Measurements from ENCODE around the gene PUSL1. TPM values are rescaled to one million over a fixed set of nuclear protein-coding genes. Genes with fewer than 3 reads are reported as not detected.

The PUSL1 gene, protein sequence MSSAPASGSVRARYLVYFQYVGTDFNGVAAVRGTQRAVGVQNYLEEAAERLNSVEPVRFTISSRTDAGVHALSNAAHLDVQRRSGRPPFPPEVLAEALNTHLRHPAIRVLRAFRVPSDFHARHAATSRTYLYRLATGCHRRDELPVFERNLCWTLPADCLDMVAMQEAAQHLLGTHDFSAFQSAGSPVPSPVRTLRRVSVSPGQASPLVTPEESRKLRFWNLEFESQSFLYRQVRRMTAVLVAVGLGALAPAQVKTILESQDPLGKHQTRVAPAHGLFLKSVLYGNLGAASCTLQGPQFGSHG
- 33.4 and 35.2 TPM in 2 replicates for total RNA-seq

DNA sequence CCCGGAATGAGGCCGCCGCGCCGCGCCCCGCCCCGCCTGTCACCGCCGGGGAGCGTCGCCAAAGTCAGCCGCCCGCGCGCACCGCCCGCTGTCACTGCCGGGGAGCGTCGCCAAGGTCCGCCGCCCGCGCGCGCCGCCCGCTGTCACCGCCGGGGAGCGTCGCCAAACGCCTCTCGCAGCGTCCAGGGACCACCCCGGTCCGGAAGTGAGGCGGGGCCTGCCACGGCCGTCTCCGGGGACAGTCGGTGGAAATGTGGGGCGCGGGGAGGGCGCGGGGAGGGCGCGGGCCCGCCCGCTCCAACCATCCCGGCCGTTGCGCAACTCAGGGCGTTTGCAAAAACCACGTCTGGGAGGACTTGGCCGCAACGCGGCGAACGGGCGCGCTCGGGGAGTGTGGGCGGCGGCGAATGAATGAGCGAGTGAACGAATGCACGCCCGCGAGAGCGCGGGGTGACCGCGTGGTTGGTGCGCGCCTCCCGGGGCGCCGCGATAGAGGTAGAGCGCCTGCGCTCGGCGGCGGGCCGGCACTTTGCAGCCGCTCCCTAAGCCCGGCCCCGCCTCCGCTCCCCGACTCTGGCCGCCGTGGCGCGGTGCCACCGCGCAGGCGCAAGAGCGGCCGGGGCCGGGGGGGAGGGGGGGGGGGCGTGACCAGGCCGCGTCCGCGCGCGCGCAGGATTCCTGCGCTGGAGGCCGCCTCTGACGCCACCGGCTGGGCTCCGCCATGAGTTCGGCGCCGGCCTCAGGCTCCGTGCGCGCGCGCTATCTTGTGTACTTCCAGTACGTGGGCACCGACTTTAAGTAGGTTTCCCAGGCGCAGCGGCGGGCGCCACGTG lies at the start of gene PUSL1, which contains the start of gene ACAP3:
Gene PUSL1 (plus strand): TSS at position 675 of the 833 bp plus-strand sequence. CDS start 47 bp downstream, at position 722.
Gene ACAP3 (minus strand): TSS at position 8 of the 833 bp plus-strand sequence. CDS start 115 bp downstream, outside the sequence.
- no peaks in the 10 kb centered on the region for H3K9me3 Mint-ChIP-seq
- H3K4me1 Mint-ChIP-seq, result peaks cover 18% of the 10 kb centered on the region
- peaks cover 8% of the 10 kb centered on the region for H3K36me3 Mint-ChIP-seq (ENCODE audit: low read depth)
- intact Hi-C loops (cut with micrococcal nuclease), result loop anchor here (1.0 to 5.0 kb wide), 5 partner anchors 17 to 251 kb away; partner anchors contain the start of genes AURKAIP1, C1orf159, CPTP and INTS11
- peak; percentile 96 for DNase-seq
- no peaks in the 10 kb centered on the region for H3K27me3 Mint-ChIP-seq
- H3K4me3 Mint-ChIP-seq, result peak within 1 kb of the TSS; percentile 88
- peak within 1 kb of the TSS; percentile 90 for H3K27ac Mint-ChIP-seq

DNA sequence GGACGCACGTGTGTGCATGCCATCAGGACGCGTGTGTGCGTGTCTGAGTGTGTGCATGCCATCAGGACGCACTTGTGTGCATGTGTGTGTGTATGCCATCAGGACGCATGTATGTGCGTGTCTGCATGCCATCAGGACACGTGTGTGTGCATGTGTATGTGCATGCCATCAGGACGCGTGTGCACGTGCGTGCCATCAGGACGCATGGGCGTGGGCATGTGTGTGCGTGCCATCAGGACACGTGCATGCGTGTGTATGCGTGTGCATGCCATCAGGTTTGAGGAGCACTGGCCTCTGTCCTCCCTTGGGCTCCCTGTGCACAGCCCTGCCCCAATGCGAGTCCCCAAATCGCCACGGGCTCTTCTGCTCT lies 49.3 kb upstream of the PUSL1 start:
- Mint-ChIP-seq H3K27me3 (no peaks in the 10 kb centered on the region), H3K4me1 (peaks cover 2% of the 10 kb centered on the region), H3K27ac (no peak overlapping the region), H3K36me3 (ENCODE audit: low read depth) (peaks cover 52% of the 10 kb centered on the region), H3K9me3 (no peaks in the 10 kb centered on the region), H3K4me3 (no peak overlapping the region)
- no peak for DNase-seq
- intact Hi-C loops (cut with micrococcal nuclease), result no loop called here

DNA sequence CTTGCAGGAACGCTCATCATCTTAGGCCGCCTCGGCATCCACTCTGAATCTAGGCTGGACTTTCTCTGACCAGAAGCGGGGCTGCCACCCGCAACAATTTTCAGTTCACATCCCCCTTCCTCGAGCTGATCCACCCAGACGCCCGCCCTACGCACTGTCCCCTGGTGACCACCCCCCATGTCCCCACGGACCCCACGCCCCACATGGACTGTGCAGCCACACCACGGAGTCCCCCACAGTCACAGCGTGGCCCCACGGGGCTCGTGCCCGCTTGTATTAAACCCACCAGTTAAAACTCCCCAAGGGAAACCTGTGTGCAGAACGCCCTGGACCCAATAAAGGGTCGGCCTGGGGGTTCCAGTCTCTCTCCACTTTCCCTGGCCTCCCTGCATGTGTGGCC lies 48.9 kb upstream of the PUSL1 start:
- DNase-seq, result no peak
- intact Hi-C loops (cut with micrococcal nuclease), result no loop called here
- H3K36me3 Mint-ChIP-seq (ENCODE audit: low read depth), result peaks cover 52% of the 10 kb centered on the region
- H3K27me3 Mint-ChIP-seq, result no peaks in the 10 kb centered on the region
- H3K4me1 Mint-ChIP-seq, result peaks cover 2% of the 10 kb centered on the region
- H3K4me3 Mint-ChIP-seq, result no peak overlapping the region
- H3K9me3 Mint-ChIP-seq, result no peaks in the 10 kb centered on the region
- H3K27ac Mint-ChIP-seq, result no peak overlapping the region

DNA sequence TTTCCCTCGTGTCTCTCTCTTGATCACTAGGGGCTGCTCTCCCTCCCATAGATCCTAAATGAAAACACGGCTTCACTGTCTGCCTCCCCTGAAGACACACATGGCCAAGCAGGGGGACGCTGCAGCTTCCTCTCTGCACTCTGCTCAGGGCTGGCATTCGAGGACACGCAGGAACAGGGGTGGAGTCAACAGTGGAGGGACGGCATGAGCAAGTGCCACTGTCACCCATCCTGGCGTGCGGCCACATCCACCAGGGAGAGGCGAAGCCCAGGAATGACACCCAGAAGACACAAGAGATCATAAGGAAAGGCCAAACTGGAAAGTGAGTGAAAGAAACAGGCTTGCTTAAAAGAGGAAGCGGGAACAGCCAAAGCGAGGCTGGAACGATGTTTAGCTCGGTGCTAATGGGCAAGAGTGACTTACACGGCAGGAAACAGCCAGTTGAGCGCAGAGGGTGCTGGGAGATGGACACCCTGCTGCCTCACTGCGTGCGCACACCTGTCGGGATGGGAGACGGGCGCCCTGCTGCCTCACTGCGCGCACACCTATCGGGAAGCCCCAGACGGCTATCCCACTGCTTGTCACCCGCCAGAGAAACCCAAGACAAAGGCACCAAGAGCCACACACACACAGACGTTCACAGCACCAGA lies 48.3 kb upstream of the PUSL1 start:
- Mint-ChIP-seq H3K36me3 (ENCODE audit: low read depth) (peaks cover 52% of the 10 kb centered on the region), H3K27ac (peak overlapping the region; percentile 28), H3K4me1 (peaks cover 2% of the 10 kb centered on the region), H3K27me3 (no peaks in the 10 kb centered on the region), H3K4me3 (no peak overlapping the region), H3K9me3 (no peaks in the 10 kb centered on the region)
- no peak for DNase-seq
- intact Hi-C loops (cut with micrococcal nuclease), result no loop called here

DNA sequence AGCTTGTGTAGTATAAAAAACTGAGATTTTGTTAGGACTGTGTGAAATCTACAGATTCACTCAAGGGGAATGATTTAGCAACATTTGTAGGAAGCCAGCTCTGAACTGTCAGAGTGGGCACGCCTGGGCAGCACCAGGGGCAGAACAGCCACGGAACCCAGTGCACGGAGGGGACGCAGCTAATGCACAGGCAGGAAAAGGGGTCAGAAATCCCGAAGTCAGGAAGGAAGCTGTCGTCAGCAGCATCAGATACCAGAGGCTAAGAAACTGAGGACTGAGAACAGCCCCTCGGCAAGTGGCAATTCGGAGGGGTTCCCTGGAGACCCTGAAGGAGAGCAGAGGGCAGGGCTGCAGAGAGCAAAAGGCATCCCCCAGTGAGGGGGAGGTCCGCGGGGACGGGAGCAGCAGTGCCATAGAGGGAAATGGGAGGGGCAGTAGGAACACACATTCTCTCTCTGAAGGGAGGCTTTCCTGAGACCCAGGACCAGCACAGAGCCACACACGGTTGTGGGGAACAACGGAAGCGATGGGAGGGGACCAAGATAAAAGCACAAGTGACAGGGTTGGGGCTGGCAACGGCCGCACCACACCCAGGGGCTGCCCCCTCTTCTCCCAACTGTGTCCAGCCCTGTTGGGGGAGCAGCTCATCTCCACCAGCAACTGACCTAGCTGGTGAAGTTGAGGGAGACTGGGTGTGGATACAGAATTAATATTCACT lies 47.4 kb upstream of the PUSL1 start:
- intact Hi-C loops (cut with micrococcal nuclease), result no loop called here
- H3K9me3 Mint-ChIP-seq, result no peaks in the 10 kb centered on the region
- no peaks in the 10 kb centered on the region for H3K27me3 Mint-ChIP-seq
- peak overlapping the region; percentile 66 for H3K27ac Mint-ChIP-seq
- H3K4me1 Mint-ChIP-seq, result peaks cover 4% of the 10 kb centered on the region
- DNase-seq, result no peak
- H3K4me3 Mint-ChIP-seq, result no peak overlapping the region
- H3K36me3 Mint-ChIP-seq (ENCODE audit: low read depth), result peaks cover 59% of the 10 kb centered on the region

DNA sequence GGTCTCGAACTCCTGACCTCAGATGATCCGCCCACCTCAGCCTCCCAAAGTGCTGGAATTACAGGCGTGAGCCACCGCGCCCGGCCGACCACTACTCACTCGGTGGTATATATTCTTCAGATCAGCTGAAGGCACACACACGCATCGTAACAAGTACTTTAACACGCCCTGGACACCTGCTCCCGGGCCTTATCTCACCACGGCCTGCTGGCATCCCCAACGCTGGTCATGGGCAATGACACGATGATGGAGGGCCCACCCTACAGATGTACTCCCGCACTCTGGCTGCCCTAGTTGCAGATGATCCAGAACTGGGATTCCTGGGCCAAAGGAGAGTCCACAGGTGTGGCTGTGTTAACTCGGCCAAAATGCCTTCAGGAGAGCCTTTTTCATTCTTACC lies 46.3 kb upstream of the PUSL1 start:
- intact Hi-C loops (cut with micrococcal nuclease), result no loop called here
- peaks cover 57% of the 10 kb centered on the region for H3K36me3 Mint-ChIP-seq (ENCODE audit: low read depth)
- H3K4me3 Mint-ChIP-seq, result no peak overlapping the region
- no peak for DNase-seq
- peaks cover 5% of the 10 kb centered on the region for H3K4me1 Mint-ChIP-seq
- no peak overlapping the region for H3K27ac Mint-ChIP-seq
- H3K27me3 Mint-ChIP-seq, result no peaks in the 10 kb centered on the region
- H3K9me3 Mint-ChIP-seq, result no peaks in the 10 kb centered on the region

DNA sequence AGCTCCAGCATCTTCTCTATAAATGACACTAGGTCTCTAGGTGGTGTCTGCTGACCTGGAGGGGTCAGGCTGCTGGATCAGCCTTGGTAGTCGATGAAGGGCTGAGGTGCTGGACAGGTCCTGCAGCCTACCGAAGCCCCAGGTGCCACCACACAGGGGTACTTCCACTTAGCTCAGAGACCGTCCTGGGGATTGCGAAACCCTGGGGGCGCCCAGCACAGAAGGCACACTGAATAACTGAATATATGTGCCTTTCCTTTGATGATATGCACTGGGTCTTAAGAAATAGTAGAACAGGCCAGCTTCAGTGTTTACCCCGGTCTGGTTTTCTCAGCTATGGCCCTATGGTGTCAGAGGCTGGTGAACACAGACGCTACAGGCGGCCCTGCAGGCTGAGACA lies 45.6 kb upstream of the PUSL1 start:
- Mint-ChIP-seq H3K27ac (no peak overlapping the region), H3K9me3 (no peaks in the 10 kb centered on the region), H3K4me1 (peaks cover 5% of the 10 kb centered on the region), H3K4me3 (no peak overlapping the region), H3K36me3 (ENCODE audit: low read depth) (peaks cover 55% of the 10 kb centered on the region), H3K27me3 (no peaks in the 10 kb centered on the region)
- intact Hi-C loops (cut with micrococcal nuclease), result no loop called here
- no peak for DNase-seq

DNA sequence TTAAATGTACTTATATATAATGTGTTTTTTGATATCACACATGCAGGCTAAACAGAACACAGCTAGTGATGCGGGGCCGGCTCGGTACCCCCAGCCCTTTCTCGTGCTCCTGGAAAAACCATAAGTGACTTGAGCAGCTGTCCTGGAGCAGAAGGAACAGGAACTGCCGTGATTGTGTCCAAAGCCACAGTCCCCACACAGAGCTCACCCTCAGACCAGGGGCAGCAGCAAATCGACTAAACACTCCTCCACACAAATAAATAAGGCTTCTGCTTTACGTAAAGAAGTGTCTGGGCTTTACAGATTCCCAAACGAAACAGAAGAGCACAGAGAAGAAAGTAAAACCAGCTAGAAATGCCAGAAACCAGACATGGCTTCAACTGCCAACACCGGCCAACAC lies 44.4 kb upstream of the PUSL1 start:
- intact Hi-C loops (cut with micrococcal nuclease), result no loop called here
- H3K4me3 Mint-ChIP-seq, result no peak overlapping the region
- no peaks in the 10 kb centered on the region for H3K9me3 Mint-ChIP-seq
- no peak overlapping the region for H3K27ac Mint-ChIP-seq
- DNase-seq, result no peak
- H3K4me1 Mint-ChIP-seq, result peaks cover 5% of the 10 kb centered on the region
- no peaks in the 10 kb centered on the region for H3K27me3 Mint-ChIP-seq
- H3K36me3 Mint-ChIP-seq (ENCODE audit: low read depth), result peaks cover 56% of the 10 kb centered on the region

DNA sequence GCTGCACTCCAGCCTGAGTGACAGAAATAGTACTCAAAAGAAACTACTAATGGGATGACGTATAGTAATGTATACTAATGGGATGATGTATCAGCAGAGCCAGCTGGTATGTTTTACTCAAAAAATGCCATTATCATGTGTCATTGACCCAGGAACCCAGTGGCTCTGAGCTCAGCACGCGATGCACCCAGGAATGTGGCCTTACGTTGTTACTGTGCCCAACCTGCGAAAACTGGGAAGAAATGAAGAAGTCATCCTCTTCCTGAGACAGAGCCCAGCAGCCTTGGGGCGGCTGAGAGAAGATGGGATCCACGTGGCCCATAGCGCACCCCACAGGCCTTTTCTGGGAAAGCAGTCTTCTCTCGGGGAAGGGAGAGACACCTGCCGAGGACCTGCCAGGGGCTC lies 43.5 kb upstream of the PUSL1 start:
- no peak overlapping the region for H3K27ac Mint-ChIP-seq
- H3K36me3 Mint-ChIP-seq (ENCODE audit: low read depth), result peaks cover 49% of the 10 kb centered on the region
- H3K27me3 Mint-ChIP-seq, result no peaks in the 10 kb centered on the region
- intact Hi-C loops (cut with micrococcal nuclease), result no loop called here
- H3K9me3 Mint-ChIP-seq, result no peaks in the 10 kb centered on the region
- H3K4me3 Mint-ChIP-seq, result no peak overlapping the region
- DNase-seq, result peak; percentile 70
- peaks cover 9% of the 10 kb centered on the region for H3K4me1 Mint-ChIP-seq

DNA sequence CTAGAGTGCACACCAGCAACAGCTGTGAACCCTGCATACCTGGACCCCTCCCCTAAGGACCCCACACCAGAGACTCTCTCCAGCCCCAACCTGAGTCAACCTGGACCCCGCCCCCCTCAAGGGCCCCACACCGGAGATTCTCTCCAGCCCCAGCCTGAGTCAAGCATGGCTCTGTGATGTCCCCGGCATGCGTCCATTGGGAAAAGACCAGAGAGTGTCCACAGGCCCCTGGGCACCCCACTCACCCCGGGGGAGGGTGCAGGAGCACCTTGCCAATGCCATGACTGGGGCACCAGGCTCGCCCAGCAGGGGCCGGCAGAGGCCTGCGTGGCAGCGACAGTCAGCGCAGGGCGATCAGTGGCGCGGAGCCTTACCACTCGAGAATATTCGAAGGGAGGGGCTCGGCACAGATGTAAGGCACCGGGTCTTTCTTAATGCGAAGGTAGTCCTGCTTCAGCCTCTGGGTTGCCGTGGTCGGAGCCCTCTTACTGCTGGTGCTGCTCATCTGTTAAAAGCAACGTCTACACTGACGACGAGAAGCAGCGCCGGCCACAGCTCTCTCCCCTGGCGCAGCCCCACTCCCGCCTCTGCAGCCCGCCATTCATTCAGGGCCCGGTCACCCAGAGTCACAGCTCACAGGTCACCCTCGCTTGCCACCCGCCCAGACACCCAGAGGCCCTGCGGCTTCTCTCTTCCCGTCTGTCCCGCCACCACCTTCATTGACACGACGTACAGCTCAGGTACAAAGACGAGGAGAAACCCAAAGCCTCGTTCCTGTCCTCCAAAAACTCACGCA lies 40.7 kb upstream of the PUSL1 start:
- no peak overlapping the region for H3K4me3 Mint-ChIP-seq
- no peak overlapping the region for H3K27ac Mint-ChIP-seq
- H3K27me3 Mint-ChIP-seq, result no peaks in the 10 kb centered on the region
- H3K4me1 Mint-ChIP-seq, result peaks cover 28% of the 10 kb centered on the region
- no peak for DNase-seq
- no peaks in the 10 kb centered on the region for H3K9me3 Mint-ChIP-seq
- intact Hi-C loops (cut with micrococcal nuclease), result no loop called here
- H3K36me3 Mint-ChIP-seq (ENCODE audit: low read depth), result peaks cover 45% of the 10 kb centered on the region

DNA sequence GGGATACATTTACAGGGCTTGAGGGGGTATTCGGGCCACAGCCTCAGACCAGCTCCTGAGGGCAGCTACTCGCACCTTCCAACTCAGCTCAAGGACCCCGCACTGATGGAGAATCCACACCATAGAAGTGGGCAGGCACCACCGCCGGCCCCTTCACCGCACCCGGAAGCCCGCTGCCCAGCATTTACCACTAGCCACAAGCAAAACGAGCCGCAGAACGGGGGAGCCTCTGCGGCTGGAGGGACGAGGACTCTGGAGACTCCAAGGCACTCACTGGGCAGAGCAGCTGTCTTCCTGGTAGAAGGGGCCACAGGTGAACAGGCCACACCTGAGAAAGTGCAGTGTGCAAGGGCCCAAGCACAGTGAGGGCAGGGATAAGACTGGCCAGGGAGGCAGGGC lies 40.1 kb upstream of the PUSL1 start:
- Mint-ChIP-seq H3K4me3 (no peak overlapping the region), H3K27me3 (no peaks in the 10 kb centered on the region), H3K4me1 (peaks cover 30% of the 10 kb centered on the region), H3K9me3 (no peaks in the 10 kb centered on the region), H3K36me3 (ENCODE audit: low read depth) (peaks cover 42% of the 10 kb centered on the region), H3K27ac (no peak overlapping the region)
- DNase-seq, result no peak
- intact Hi-C loops (cut with micrococcal nuclease), result no loop called here

DNA sequence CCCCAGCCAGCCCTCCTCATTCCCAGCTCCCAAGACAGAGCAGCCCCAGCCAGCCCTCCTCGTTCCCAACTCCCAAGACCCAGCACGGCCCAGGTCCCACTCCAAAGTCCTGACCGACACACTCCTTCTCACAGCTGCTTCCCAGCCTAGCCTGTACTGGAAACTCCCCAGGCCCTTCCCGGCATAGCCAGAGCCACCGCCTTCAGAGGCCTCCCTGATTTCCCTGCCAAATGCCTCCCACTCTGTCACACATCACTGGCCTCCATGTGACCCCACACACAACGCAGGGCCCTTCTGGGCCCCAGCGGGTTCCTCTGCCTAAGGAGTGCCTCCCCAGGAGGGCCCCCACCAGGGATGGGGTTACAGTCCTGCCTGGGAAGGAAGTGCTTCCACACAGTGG lies 37.6 kb upstream of the PUSL1 start:
- H3K27ac Mint-ChIP-seq, result peak overlapping the region; percentile 78
- H3K4me1 Mint-ChIP-seq, result peaks cover 31% of the 10 kb centered on the region
- no peaks in the 10 kb centered on the region for H3K27me3 Mint-ChIP-seq
- DNase-seq, result no peak
- no peaks in the 10 kb centered on the region for H3K9me3 Mint-ChIP-seq
- H3K36me3 Mint-ChIP-seq (ENCODE audit: low read depth), result peaks cover 31% of the 10 kb centered on the region
- H3K4me3 Mint-ChIP-seq, result peak overlapping the region; percentile 78
- intact Hi-C loops (cut with micrococcal nuclease), result loop anchor here (5.0 kb wide), 1 partner anchor 69 kb away; no protein-coding TSS in a partner anchor
